OCI-LY7 (cell line): ENCODE results near the gene INSRR. TPM values are rescaled to one million over a fixed set of nuclear protein-coding genes. Genes with fewer than 3 reads are reported as not detected.

ENCODE experiments used
- BruUV-seq: library from RNA; stranded (reverse); fragments of 400-500 nt; replicated peaks from 2 replicates; lab custom pipeline; 2021; lab: Mats Ljungman, UMichigan
- CTCF ChIA-PET: fragments of 300-600 bp; sonication (Branson Sonifier 250); formaldehyde crosslinking; loops from one replicate; lab custom pipeline; 2022; ENCODE audit warnings: antibody characterized with exemption; ENCODE audit not compliant: unreplicated experiment; lab: Charles Lee
- POLR2A ChIA-PET: fragments of 300-600 bp; sonication (Branson Sonifier 250); formaldehyde crosslinking; loops from one replicate; lab custom pipeline; 2022; ENCODE audit warnings: antibody characterized with exemption; lab: Charles Lee
- DNase-seq: peaks from one replicate; pipeline ENCODE4 v3.0.0-alpha.2; 2015; ENCODE audit warnings: low spot score
- H2AFZ ChIP-seq: fragments of 200-600 bp; sonication (generic), shearing (Covaris generic); 2 replicates; pipeline ENCODE4 v1.6.1; 2014; ENCODE audit warnings: mild to moderate bottlenecking, antibody characterized with exemption, low read length, moderate library complexity
- H3K27ac ChIP-seq: fragments of 200-600 bp; sonication (generic); 2 replicates; pipeline ENCODE4 v1.5.1; 2014; ENCODE audit warnings: mixed run types, low read depth, mild to moderate bottlenecking, moderate library complexity, low read length, inconsistent platforms; ENCODE audit not compliant: poor library complexity, severe bottlenecking
- H3K36me3 ChIP-seq: fragments of 200-600 bp; sonication (generic); 2 replicates; pipeline ENCODE4 v1.6.1; 2014; ENCODE audit warnings: mild to moderate bottlenecking, antibody characterized with exemption, low read length, moderate library complexity, mixed read lengths; ENCODE audit not compliant: insufficient read depth
- H3K4me1 ChIP-seq: fragments of 200-600 bp; sonication (generic); 2 replicates; pipeline ENCODE4 v1.5.1; 2014; ENCODE audit warnings: mild to moderate bottlenecking, low read length; ENCODE audit not compliant: insufficient read depth, poor library complexity, severe bottlenecking
- H3K4me2 ChIP-seq: fragments of 200-600 bp; sonication (generic); 2 replicates; pipeline ENCODE4 v1.6.1; 2014; ENCODE audit warnings: mild to moderate bottlenecking, low read length
- H3K4me3 ChIP-seq: fragments of 200-600 bp; sonication (generic); 2 replicates; pipeline ENCODE4 v1.5.1; 2014; ENCODE audit warnings: mild to moderate bottlenecking, low read depth, low read length; ENCODE audit not compliant: poor library complexity, severe bottlenecking
- H3K79me2 ChIP-seq: fragments of 200-600 bp; sonication (generic); 2 replicates; pipeline ENCODE4 v1.6.1; 2016; ENCODE audit warnings: low read depth, mild to moderate bottlenecking, low read length, moderate library complexity, mixed read lengths; ENCODE audit not compliant: insufficient read depth
- H3K9me2 ChIP-seq: fragments of 200-600 bp; sonication (generic); 2 replicates; pipeline ENCODE4 v1.6.1; 2016; ENCODE audit warnings: mild to moderate bottlenecking, low read length, mixed read lengths; ENCODE audit not compliant: insufficient read depth
- H3K9me3 ChIP-seq: fragments of 200-600 bp; sonication (generic); 2 replicates; pipeline ENCODE4 v1.6.1; 2014; ENCODE audit warnings: mild to moderate bottlenecking, mixed run types, low read length, mixed read lengths
- H4K20me1 ChIP-seq: fragments of 200-600 bp; sonication (generic); 2 replicates; pipeline ENCODE4 v1.6.1; 2014; ENCODE audit warnings: mild to moderate bottlenecking, antibody characterized with exemption, low read length, moderate library complexity, mixed read lengths; ENCODE audit not compliant: insufficient read depth
- EZH2phosphoT487 ChIP-seq: fragments of 200-600 bp; sonication (generic); IDR thresholded peaks from 2 replicates; pipeline ENCODE4 v1.6.1; 2018; ENCODE audit warnings: low read depth, borderline replicate concordance, mild to moderate bottlenecking, mixed run types, antibody characterized with exemption, low read length, moderate library complexity, mixed read lengths
- intact Hi-C: fragments of 100-400 bp; cut with micrococcal nuclease; formaldehyde crosslinking; loops from one replicate; pipeline ENCODE4 v1.10.0; 2022; ENCODE audit not compliant: unreplicated experiment
- total RNA-seq, 2 experiments: library from RNA; depleted of rRNA in 1 of 2; stranded (reverse); fragments of >200 nt in 1 of 2; shearing (Covaris generic) in 1 of 2; gene quantifications; 2 replicates each; pipeline ENCODE4 v1.2.3, GENCODE V29; 2014 to 2022
- TF ChIP-seq, protein P1 (sequence below): fragments of 200-600 bp; sonication (generic); conservative IDR thresholded peaks from 2 replicates; pipeline ENCODE4 v1.5.1; 2014; ENCODE audit warnings: mild to moderate bottlenecking, antibody characterized with exemption, low read length, moderate library complexity, mixed read lengths

The INSRR gene
- total RNA-seq, 2 experiments from 2014 or later: not detected

DNA sequence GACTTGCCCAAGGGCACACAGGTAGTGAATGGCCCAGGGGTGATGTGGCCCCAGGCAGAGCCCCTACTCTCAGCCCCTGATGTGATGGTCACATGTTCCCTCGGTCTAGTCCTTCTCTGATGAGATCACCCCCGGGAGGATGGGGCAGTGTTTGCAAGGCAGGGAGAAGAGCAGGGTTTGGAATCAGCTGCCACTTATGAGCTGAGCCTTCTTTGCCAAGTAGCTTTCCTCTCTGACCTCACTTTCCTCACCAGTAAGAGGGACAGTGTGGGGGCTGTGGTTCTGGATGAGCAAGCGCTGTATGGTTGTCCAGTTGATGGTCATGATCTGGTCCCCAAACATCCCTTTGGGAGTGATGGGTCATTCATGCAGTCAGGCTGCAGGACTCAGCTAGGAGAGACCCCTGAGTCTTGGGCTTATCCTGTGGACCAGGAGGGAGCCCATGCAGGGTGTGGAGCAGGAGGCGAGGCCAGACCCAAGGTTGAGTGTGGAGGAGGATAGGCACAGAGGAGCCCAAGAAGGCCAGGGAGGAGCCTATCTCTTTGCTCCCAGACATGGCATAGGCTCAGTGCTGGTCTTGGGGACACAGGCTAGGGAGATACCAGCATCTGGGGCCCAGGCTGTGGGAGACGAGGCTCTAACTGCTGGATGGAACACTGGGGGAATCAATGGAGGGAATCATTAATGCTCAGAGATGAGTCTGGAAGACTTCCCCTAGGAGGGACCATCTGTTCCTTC, 18.7 kb upstream of the INSRR start:
- TF ChIP-seq, protein P1, sequence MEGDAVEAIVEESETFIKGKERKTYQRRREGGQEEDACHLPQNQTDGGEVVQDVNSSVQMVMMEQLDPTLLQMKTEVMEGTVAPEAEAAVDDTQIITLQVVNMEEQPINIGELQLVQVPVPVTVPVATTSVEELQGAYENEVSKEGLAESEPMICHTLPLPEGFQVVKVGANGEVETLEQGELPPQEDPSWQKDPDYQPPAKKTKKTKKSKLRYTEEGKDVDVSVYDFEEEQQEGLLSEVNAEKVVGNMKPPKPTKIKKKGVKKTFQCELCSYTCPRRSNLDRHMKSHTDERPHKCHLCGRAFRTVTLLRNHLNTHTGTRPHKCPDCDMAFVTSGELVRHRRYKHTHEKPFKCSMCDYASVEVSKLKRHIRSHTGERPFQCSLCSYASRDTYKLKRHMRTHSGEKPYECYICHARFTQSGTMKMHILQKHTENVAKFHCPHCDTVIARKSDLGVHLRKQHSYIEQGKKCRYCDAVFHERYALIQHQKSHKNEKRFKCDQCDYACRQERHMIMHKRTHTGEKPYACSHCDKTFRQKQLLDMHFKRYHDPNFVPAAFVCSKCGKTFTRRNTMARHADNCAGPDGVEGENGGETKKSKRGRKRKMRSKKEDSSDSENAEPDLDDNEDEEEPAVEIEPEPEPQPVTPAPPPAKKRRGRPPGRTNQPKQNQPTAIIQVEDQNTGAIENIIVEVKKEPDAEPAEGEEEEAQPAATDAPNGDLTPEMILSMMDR: no peak
- no peaks in the 10 kb centered on the region for H3K79me2 ChIP-seq
- no peak for DNase-seq
- ChIA-PET CTCF (no interaction called here), POLR2A (no interaction called here)
- no TSS peak for BruUV-seq
- H3K36me3 ChIP-seq: no peaks in the 10 kb centered on the region
- no peaks in the 10 kb centered on the region for H3K9me3 ChIP-seq
- no peak overlapping the region for H3K4me2 ChIP-seq
- no peak overlapping the region for H2AFZ ChIP-seq
- intact Hi-C loops: no loop called here
- H3K27ac ChIP-seq: no peak overlapping the region
- no peaks in the 10 kb centered on the region for H4K20me1 ChIP-seq
- no peaks in the 10 kb centered on the region for H3K9me2 ChIP-seq
- H3K4me1 ChIP-seq: no peaks in the 10 kb centered on the region
- H3K4me3 ChIP-seq: no peak overlapping the region

DNA sequence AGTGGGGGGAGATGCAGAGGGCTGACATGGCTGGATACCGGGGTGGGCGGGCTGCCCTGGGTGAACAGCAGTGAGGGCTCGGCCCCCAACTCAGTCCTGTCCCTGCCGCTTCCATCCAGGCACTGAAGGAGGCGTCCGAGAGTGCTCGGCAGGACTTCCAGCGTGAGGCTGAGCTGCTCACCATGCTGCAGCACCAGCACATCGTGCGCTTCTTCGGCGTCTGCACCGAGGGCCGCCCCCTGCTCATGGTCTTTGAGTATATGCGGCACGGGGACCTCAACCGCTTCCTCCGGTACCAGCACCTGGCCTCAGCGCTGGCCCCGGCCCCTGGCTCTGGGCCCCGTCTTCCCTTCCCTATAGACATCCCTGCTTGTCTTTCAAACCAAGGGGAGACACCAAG, 17.4 kb upstream of the INSRR start:
- Histone ChIP-seq H3K9me2 (no peaks in the 10 kb centered on the region), H3K4me3 (no peak overlapping the region), H3K4me1 (no peaks in the 10 kb centered on the region), H3K36me3 (no peaks in the 10 kb centered on the region), H3K4me2 (no peak overlapping the region), H3K79me2 (no peaks in the 10 kb centered on the region), H4K20me1 (no peaks in the 10 kb centered on the region), H2AFZ (no peak overlapping the region), H3K9me3 (no peaks in the 10 kb centered on the region), H3K27ac (no peak overlapping the region)
- BruUV-seq: no TSS peak
- CTCF ChIA-PET: interaction anchor here (0.7 kb wide), 1 partner anchor 257 kb away, joined by 15 read pairs; the partner anchor contains the start of gene HAPLN2
- no peak for DNase-seq
- TF ChIP-seq, protein P1: no peak
- TF ChIP-seq EZH2phosphoT487: no peak
- intact Hi-C loops: no loop called here
- POLR2A ChIA-PET: no interaction called here

DNA sequence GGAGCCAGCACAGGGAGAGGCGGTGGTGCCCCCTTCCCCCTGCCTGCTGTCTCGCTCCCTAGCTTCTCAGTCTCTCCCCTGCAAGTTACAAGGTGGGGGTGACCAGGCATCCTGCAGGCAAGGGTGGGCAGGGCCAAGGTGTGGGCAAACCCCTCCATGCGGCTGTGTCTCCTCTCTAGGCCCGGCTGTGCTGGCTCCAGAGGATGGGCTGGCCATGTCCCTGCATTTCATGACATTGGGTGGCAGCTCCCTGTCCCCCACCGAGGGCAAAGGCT, 16.4 kb upstream of the INSRR start:
- no peak for DNase-seq
- BruUV-seq: no TSS peak
- no peaks in the 10 kb centered on the region for H3K36me3 ChIP-seq
- H3K9me2 ChIP-seq: no peaks in the 10 kb centered on the region
- POLR2A ChIA-PET: no interaction called here
- TF ChIP-seq EZH2phosphoT487: no peak
- TF ChIP-seq, protein P1: no peak
- H3K4me2 ChIP-seq: no peak overlapping the region
- no peak overlapping the region for H3K27ac ChIP-seq
- CTCF ChIA-PET: no interaction called here
- H3K79me2 ChIP-seq: no peaks in the 10 kb centered on the region
- no peak overlapping the region for H2AFZ ChIP-seq
- H4K20me1 ChIP-seq: no peaks in the 10 kb centered on the region
- no peak overlapping the region for H3K4me3 ChIP-seq
- H3K4me1 ChIP-seq: no peaks in the 10 kb centered on the region
- intact Hi-C loops: no loop called here
- no peaks in the 10 kb centered on the region for H3K9me3 ChIP-seq
